Activated naive CD8-positive, alpha-beta T cell treated with anti-CD3 and anti-CD28 coated beads, Interleukin-2, amount 50 U/mL, for 16 hours (primary cell): ENCODE measurements around the gene MYADML2.
A peak's percentile ranks its signal among the peaks of the same experiment; 100 is the strongest.

Source experiments
- DNase-seq: peaks from one replicate; pipeline ENCODE4 v3.0.0-alpha.2; 2020; ENCODE audit warnings: low read depth, low spot score

The MYADML2 gene

DNA sequence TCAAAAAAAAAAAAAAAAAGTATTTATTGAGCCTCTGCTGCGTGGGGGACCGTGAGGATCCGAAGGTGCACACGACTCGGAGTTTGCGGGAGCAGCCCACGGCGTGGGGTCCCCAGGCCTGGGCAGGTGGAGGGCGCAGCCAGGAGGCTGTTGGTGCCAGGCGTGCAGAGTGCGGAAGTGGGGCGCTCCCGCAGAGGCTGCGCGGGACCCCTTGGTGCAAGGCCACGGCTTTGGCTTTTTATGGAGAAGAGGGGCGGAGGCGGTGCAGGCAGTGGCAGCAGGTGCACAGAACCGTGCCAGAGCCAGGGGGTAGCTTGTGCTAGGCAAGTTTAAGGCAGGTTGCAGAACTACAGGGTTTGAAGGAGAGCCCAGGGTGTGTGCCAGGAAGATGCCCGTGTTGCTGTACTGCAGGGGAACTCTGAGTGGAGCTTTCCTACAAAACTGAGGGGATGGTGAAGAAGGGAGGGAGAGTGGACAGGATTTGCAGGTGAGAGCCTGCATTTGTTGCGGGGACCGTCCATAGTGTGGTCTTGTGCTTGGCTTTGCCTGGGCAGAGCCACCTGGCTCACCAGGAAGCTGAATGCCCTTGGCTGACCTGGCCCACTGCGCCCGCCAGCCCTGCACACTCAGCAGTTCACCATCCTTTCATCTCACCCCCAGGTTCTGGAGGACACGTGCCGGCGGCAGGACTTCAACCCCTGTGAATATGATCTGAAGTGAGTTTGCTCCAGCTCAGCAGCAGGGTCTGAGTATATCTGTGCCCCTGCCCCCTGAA, 31.7 kb upstream of the MYADML2 start:
- no peak for DNase-seq

DNA sequence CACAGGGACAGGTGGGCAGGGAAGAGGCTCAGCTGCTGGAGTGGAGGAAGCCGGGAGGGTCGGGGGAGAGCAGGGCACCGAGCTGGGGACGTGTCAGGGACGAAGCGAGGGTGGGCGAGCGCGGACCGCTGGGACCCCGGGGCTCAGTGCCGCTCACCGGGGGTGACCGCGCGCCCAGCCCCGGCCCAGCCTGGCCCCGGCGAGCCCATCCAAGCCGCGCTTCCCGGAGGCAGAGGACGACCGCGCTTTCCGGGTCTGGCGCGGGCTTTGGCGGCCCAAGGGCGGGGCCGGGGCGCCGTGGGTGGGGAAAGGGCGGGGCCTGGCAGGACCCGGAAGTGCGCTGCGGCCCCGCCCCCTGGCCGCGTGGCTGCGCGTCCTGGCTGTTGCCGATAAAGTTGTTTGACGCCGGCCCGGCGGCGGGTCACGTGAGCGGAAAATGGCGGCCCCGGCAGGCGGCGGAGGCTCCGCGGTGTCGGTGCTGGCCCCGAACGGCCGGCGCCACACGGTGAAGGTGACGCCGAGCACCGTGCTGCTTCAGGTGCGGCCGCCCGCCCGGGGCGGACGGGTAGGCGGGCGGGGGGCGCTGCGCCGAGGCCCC, 30.3 kb upstream of the MYADML2 start, which contains the start of gene ASPSCR1:
TSS of gene ASPSCR1 (plus strand) at position 419 of the 598 bp plus-strand sequence. CDS start at position 437, 18 bp downstream.
- DNase-seq = peak; percentile 78

DNA sequence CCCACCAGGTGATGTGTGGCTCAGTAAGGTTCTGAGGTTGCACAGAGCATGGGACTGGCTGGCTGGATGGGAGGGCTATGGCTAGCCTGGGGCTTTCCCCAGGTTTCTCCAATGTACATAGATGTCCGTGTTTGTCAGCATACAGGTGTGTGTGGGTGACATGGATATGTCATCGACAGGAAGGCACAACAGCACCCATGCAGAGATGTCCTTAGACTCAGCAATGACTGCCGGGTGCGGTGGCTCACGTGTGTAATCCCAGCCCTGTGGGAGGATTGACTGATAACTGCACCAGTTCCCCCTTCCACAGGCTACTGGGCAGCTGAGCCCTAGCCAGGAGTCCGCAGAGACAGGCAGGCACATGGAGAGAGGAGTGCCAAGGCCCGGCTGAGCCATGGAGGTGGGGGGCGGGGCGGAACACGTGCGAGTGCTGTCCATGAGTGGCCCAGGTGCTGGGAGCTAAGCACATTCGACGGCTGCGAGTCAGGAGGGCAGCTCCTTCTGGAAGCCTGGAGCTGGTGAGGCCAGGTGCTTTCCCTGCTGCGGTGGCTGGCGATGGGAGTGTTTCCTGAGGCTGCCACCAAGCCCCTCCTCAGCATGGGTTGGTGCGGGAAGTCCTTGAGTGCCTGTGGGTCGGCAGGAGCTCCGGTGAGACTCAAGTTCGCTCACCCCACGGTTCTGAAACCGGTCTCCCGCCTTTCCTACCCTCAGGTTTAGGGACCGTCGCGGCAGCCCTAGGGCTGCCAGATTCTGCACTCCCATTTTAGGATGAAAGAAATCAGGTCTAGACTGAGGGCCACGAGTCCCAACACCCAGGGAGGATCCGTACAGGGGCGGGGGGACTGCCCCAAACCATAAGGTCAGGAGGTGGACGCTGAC, 29.5 kb upstream of the MYADML2 start:
- DNase-seq = no peak

DNA sequence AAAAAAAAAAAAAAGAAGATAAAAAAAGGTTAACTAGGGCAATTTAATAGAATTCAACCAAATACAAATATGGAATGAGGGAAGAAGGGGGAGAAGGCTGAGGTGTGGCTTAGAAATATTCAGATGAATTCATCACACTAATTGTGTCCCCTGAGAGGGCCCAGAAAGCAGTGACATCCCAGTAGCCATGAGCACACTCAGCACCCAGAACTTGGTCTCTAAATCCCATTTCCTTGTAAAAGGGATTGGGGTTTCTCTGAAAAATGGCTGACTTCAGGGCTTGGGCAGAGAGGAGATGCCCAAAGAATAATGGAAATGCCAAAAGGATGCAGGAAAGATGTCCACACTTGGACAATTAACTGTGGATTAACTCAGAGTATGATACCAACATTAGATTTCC, 26.4 kb upstream of the MYADML2 start:
- DNase-seq = no peak

DNA sequence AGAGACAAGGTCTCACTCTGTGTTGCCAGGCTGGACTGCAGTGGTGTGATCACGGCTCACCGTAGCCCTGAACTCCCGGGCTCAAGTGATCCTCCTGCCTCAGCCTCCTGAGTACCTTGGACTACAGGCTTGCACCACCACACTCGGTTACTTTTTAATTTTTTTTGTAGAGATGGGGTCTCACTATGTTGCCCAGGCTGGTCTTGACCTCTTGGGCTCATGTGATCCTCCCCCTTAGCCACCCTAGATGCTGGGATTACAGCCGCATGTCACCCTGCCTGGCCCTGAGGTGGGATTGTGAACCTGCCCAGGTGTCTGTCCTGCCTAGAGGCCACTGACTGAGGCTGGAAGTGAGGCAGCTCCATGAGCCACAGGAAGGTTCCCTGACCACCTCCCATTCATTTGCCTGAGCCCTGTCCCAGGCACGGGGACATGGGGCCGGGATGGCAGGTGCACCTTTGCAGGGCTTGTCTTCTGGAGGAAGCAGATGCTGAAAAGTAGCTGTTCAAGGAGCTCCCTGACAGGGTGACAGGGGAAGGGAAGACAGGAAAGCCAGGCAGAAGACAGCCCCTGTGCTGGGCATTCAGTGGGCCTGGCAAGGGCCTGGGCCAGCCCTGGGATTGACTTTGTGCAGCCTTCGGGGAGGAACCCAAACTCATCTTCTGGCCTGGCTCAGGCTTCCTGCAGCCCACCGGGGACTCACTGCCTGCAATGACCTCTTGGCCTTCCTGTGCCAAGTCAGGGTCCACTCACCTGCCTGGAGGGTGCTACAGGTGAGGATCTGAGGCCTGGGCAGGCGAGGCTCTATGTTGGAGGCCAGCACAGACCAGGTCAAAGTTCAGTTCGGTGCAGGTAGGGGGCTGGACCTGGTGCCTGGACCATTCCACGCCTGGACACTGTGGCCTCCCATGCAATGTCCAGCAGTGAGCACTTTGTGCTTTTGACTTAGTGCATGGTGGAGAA, 22.1 kb upstream of the MYADML2 start:
- no peak for DNase-seq

DNA sequence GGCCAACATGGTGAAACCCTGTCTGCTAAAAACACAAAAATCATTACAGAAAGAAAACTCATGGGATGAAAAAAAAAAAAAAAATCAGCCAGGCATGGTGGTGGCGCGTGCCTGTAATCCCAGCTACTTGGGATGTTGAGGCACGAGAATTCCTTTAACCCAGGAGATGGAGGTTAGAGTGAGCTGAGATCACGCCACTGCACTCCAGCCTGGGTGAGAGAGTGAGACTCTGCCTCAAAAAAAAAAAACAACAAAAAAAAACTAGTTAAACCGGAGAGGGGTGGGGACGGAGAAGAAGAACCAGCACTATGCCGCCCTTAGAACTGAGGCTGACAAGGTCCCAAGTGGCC, 21.3 kb upstream of the MYADML2 start:
- DNase-seq = no peak

DNA sequence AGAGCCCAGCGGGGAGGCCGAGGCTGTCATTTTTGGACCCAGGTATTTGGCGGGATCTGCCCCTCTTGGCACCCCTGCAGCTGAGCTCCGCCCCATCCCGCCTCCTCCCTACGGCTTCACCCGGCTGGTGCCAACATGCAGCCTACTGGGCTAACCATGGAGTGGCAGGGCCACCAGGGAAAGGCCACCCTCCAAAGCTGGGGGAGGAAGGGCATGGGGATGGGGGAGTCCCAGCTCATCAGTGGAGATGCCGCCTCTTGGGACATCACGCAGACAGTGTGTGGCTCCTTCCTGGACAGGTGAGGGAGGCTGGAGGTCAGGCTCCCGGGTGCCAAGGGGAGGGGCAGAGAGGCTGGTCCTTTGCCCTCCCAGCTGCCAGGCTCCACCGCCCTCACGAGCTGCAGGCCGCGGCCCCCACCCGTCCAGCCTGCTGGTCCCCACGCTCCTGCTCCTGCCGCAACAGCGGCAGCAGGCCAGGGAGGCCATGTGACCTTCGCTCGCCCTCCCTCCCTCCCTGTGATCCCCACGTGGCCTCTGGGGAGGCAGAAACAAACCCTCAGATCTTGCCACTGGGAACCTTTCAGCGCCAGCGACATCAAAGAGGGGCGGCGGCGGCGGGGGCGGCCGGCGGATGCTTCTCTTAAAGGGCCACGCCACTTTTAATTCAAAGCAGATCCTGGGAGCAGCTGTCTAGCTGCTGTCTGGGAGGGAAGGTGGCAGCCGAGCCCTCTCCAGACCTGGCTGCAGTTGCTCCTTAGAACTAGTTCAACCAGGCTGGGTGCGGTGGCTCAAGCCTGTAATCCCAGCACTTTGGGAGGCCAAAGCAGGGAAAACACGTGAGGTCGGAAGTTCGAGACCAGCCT, 20.7 kb upstream of the MYADML2 start:
- peak; percentile 84 for DNase-seq

DNA sequence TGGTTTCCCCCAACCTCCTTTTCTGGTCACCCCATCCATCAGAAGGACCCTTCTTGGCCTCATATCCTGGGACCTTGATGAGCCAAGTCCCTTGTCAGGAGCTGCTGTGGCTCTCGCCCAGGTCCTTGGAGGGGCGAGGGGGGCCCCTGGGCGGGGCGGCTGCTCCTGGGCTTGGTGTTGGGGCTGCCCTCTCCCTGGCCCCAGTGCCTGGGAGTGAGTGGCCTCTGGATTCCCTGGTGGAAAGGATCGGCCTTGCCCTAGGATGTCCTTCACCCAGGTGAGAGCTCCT, 20.2 kb upstream of the MYADML2 start:
- DNase-seq = no peak

DNA sequence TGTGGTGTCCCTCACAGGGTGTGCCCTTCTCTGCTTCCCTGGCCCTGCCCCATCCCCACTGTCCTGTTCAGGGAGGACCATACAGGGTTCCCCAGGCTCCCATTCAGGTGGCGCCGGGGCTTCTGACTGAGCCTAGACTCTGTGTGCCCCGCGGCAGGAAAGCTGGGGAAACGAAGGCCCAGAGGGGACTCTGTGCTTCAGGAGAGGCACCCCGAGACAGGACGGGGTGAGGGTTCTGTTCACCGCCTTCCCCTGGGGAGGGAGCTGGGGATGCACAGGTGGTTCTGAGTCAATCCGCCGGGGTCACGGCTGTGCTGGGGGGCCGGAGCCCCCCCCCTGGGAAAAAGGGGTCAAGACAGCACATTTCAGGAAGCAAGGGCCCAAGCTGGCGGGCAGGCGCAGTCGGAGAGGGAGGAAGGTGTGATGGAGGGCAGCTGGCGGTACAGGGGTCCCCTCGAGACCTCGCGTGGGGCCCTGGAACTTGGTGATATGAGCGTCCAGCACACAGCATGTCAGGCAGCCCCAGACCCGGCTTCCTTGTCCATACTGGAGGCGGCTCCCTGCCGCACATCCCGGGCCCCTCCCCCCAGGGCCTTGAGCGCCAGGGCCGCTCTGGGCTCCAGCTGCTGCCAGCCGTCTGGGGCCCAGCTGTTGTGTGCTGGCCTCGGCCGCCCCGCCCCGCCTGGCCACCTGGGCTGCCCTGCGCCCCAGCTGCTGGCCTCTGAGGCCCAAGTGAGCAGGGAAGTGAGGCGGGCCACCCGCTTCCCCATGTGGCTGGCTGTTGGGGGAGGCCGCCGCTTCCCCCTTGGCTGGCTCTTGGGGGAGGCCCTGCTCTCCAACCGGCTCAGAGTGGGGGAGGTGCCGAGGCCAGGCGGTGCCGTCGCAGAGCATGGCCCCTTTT, 19.6 kb upstream of the MYADML2 start:
- no peak for DNase-seq

DNA sequence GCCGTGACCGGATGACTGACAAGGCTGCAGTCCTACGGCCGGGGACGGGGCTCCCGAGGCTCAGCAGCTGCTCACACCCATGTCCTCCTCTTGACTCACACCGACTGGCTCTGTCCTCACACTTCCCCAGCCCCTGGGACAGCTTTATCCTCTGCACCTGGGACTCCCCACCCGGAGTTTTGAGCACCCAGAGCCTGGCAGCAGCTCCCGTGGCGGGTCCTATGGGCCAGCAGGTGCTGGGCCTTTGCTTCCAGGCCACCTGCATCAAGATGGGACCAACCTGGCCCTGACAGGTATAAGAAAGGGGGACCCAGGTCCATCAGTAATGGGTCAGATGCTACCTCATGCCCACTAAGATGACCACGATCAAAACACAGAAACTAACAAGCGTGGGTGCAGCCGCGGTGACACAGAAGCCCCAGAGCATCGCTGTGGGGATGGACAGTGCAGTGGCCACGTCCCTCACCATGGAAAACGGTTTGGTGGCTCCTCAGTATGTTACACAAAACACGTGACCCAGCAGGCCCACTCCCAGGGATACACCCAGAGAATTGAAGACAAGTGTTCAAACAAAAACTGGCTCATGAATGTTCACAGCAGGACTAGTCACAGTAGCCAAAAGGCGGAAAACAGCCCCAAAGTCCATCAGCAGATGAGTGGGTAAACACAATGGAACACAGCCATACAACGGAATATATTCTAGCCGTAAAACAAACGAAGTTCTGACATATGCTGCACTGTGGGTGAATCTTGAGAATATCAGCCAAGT, 17.2 kb upstream of the MYADML2 start:
- no peak for DNase-seq

DNA sequence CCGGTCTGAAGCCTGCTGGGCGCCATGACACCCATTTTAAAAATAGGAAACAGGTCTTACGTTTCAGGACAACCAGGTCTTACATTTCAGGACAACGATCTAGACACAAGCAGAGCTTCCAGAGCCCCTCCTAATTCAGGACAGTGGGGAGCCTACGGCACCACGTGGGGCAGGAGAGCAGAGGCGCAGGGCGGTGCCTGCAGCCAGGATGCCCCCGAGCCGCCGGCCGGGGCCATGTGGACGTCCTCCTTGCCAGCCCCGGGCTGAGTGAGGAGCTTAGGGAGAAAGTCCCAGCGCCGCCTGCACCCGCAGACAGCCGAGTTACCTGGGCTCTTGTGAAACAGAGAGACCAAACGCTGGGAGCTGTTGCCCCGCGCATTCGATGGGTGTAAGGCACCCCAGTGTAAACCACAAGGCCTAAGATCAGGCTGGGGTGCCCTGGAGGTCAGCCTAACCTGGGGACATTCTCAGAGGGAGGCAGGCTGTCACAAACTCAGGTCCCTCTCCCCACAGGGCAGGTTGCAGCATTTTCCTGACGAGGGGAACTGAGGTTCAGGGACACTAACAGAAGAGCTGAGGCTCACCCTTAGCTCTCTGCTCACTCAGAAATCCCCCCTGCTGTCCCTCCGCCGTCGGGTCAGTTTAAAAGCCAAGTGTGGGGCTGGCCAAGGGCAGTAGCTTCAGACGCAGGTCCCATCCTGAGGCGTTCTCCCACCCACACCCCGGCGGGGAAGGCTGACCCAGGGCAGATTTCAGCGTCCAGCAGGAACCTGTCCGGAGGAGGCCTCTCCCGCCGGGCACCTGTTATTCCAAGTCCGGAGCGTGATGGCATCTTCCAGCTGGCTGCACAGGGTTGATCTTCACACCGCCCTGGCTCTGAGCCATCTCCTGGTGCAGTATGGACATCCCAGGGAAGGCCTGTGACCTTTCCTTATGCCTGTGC, 15.7 kb upstream of the MYADML2 start:
- DNase-seq = no peak

DNA sequence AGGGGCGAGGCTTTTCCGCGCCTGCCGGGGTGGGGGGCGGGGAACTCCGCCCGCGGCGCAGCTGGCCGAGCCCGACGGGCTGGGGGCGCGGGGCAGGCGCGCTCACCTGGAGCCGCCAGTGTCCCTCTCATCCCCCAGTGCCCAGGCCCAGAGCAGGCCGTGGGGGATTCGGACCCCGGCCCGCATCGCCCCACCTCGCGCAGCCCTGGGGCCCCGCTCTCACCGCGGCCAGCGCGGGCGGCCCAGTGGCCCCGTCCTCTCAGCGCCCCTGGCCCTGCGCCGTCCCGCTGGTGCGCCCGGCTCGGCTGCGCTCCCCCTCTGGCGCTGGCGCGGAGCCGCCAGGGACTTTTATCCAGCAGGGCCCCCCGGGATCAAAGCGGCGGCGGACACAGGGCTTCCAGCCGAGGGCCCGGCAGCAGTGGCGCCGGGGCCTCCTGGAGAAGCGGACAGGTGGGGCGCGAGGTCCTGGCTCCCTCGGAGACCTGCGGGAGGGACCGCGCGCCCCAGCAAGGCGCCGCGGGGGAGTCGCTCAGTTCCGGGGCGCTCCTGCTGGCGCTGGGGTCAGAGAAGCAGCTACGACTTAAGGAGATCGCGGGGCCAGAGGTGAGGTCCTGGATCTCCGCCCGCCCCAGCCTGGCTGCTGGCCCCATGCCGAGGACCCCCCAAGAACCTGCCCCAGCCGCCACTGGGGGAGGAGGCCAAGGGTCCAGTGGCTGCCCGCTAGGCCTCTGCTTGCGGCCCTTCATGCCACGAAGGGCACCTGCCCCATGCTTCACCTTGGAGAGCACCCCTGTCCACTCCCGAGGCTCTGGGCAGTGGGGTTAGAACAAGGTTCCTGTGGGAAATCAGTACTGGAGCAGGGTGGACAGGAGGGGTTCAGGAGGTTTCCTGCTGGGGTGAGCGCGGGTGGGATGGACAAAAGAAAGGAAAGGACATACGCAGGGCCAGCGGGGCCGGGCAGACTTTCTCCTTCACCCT, 14.8 kb upstream of the MYADML2 start:
- no peak for DNase-seq

DNA sequence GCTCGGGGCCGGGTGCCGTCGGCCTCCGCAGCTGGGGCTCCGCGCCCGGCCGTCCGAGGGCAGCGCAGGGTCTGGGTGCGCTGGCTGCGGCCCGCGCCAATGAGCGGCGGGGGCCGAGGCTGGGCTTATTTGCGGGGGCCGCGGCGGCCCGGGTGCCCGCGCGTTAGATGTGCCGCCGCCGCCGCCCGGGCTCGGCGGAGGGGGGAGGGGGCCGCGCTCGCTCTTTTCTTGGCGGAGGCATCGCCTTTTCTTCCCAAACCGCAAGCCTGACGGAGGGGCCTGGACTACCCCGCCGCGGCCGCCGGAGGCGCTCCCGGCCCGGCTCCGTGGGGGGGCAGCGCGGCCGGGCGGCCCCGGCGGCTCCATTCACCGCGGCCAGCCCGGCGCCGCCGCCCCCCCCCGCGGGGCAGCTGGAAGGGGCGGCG, 14.1 kb upstream of the MYADML2 start, which contains the start of gene NOTUM:
TSS of gene NOTUM (minus strand) at position 101 of the 425 bp plus-strand sequence. CDS start 278 bp downstream, outside the sequence.
- DNase-seq = no peak

DNA sequence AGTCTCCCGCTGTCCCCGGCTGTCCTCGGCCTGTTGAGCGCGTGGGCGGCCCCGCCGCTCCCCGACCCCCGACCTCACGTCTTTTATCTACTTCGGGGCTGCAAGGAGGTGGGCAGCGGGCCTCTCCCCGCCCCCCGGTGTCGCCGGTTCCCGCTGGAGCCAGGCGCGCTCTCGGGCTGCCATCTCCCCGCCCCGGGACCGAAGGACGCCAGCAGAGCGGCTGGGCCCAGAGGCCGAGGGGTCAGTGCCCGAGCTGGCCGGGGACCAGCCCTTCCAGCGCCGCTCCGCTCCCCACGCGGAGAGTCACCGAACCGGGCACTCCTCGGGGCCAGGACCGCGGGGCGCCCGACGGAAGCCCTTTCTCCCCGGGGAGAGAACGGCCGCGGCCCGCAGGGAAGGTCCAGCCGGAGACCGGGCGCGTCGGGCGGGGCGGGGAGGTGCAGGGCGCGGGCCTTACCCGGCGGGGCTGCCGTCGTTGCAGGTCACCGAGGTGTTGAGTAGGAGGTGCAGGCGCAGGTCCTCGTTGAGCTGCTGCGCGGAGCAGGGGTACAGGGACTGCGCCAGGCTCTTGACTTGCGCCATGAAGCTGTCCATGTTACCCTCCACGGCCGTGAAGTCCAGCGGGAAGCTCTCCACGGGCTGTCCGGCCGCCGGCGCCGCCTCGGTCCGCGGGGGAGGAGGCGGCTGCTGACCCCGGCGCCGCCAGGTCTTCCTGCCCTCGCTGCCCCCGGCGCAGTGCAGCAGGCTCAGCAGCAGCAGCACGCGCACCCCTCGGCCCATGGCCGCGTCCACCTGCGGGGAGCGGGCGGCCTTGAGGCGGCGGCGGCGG, 13.3 kb upstream of the MYADML2 start:
- DNase-seq = no peak
